CD14-positive monocyte (primary cell): Measurements from ENCODE around the gene FGFR2. TPM values are rescaled to one million over a fixed set of nuclear protein-coding genes. Genes with fewer than 3 reads are reported as not detected.

Experiments
- DNase-seq, 3 donors: peaks; one replicate each; pipeline ENCODE4 v3.0.0-alpha.2; 2011 to 2022
- H2AFZ ChIP-seq: 2 replicates; pipeline ENCODE4 v1.6.0; 2012; ENCODE audit warnings: mild to moderate bottlenecking, low read depth, low read length, inconsistent platforms; ENCODE audit not compliant: insufficient read depth, poor library complexity, severe bottlenecking
- H3K27ac ChIP-seq, 2 donors: 1 replicate in 1 of 2; 2 replicates in 1 of 2; pipeline ENCODE4 v1.5.1; 2012 to 2013; ENCODE audit warnings: low read length in 2 of 2, control low read depth in 1 of 2, inconsistent platforms in 1 of 2, low read depth in 1 of 2, mild to moderate bottlenecking in 1 of 2
- H3K27me3 ChIP-seq, 2 donors: one replicate each; pipeline versions ENCODE4 v1.6.0 to v1.6.1; 2011 to 2013; ENCODE audit warnings: low read length in 2 of 2; ENCODE audit not compliant: control insufficient read depth in 2 of 2, insufficient read depth in 2 of 2
- H3K36me3 ChIP-seq, 2 donors: replicated peaks in 1 of 2; 1 replicate in 1 of 2; 2 replicates in 1 of 2; pipeline versions ENCODE4 v1.5.1 to v1.6.1; 2012 to 2013; ENCODE audit warnings: low read length in 2 of 2, control low read depth in 1 of 2, inconsistent platforms in 1 of 2, mild to moderate bottlenecking in 1 of 2; ENCODE audit not compliant: insufficient read depth in 2 of 2, control insufficient read depth in 1 of 2
- H3K4me1 ChIP-seq, 2 donors: 1 replicate in 1 of 2; 2 replicates in 1 of 2; pipeline versions ENCODE4 v1.5.1 to v1.6.1; 2012 to 2013; ENCODE audit warnings: low read length in 2 of 2, control low read depth in 1 of 2, inconsistent platforms in 1 of 2, mild to moderate bottlenecking in 1 of 2, moderate library complexity in 1 of 2; ENCODE audit not compliant: insufficient read depth in 2 of 2, control insufficient read depth in 1 of 2
- H3K4me2 ChIP-seq: replicated peaks from 2 replicates; pipeline ENCODE3; 2012; ENCODE audit warnings: low read length, moderate library complexity, mild to moderate bottlenecking; ENCODE audit not compliant: poor library complexity, severe bottlenecking; ENCODE audit errors: extremely low read depth
- H3K4me3 ChIP-seq, 3 experiments: fragments of 200-600 bp in 1 of 3; sonication (generic) in 1 of 3; replicated peaks in 1 of 3; 1 replicate in 2 of 3; 2 replicates in 1 of 3; pipeline ENCODE4 v1.5.1; 2011 to 2013; ENCODE audit warnings: low read length in 3 of 3, mild to moderate bottlenecking in 3 of 3, control low read depth in 2 of 3, low read depth in 2 of 3, inconsistent platforms in 1 of 3, moderate library complexity in 1 of 3
- H3K79me2 ChIP-seq: 2 replicates; pipeline ENCODE4 v1.6.0; 2012; ENCODE audit warnings: mild to moderate bottlenecking, control low read depth, inconsistent platforms, low read length, moderate library complexity; ENCODE audit not compliant: insufficient read depth
- H3K9ac ChIP-seq: 2 replicates; pipeline ENCODE4 v1.6.0; 2017; ENCODE audit warnings: low read length, mild to moderate bottlenecking; ENCODE audit not compliant: insufficient read depth, poor library complexity, severe bottlenecking
- H3K9me3 ChIP-seq, 2 donors: replicated peaks in 1 of 2; 1 replicate in 1 of 2; 2 replicates in 1 of 2; pipeline versions ENCODE4 v1.5.1 to v1.6.1; 2012 to 2013; ENCODE audit warnings: low read length in 2 of 2, control low read depth in 1 of 2; ENCODE audit not compliant: control insufficient read depth in 1 of 2, insufficient read depth in 1 of 2
- H4K20me1 ChIP-seq: 2 replicates; pipeline ENCODE4 v1.6.0; 2012; ENCODE audit warnings: mild to moderate bottlenecking, low read length, control low read depth, moderate library complexity; ENCODE audit not compliant: insufficient read depth
- H3K27ac Mint-ChIP-seq, 7 donors: one replicate each; pipeline ENCODE4 v1.8.0; 2020; ENCODE audit warnings: mild to moderate bottlenecking in 7 of 7, mixed read lengths in 7 of 7, moderate library complexity in 6 of 7, inconsistent platforms in 2 of 7
- H3K27me3 Mint-ChIP-seq, 3 donors: one replicate each; pipeline ENCODE4 v1.8.0; 2021 to 2022; ENCODE audit warnings: low read depth in 3 of 3, mild to moderate bottlenecking in 3 of 3, mixed read lengths in 3 of 3, moderate library complexity in 3 of 3, inconsistent platforms in 1 of 3
- H3K36me3 Mint-ChIP-seq, 2 donors: one replicate each; pipeline ENCODE4 v1.8.0; 2020; ENCODE audit warnings: mixed read lengths in 2 of 2, inconsistent platforms in 1 of 2, mild to moderate bottlenecking in 1 of 2
- H3K4me1 Mint-ChIP-seq: one replicate; pipeline ENCODE4 v1.8.0; 2020; ENCODE audit warnings: mild to moderate bottlenecking, mixed read lengths
- H3K4me3 Mint-ChIP-seq, 2 donors: one replicate each; pipeline ENCODE4 v1.8.0; 2020; ENCODE audit warnings: mild to moderate bottlenecking in 2 of 2, mixed read lengths in 2 of 2, moderate library complexity in 1 of 2
- H3K9me3 Mint-ChIP-seq, 7 donors: one replicate each; pipeline ENCODE4 v1.8.0; 2020 to 2022; ENCODE audit warnings: mixed read lengths in 7 of 7, mild to moderate bottlenecking in 6 of 7, moderate library complexity in 6 of 7, inconsistent platforms in 2 of 7
- CTCF ChIP-seq: fragments of 200-600 bp; IDR thresholded peaks from one replicate; pipeline ENCODE4 v1.8.0; 2022; ENCODE audit warnings: antibody characterized with exemption, mild to moderate bottlenecking
- whole genome bisulfite sequencing: methylation state at CpG from one replicate; pipeline ENCODE4 v1.1.5; 2013; ENCODE audit warnings: missing lambda C conversion rate; ENCODE audit not compliant: insufficient coverage; 5-methylcytosine and 5-hydroxymethylcytosine counted together
- intact Hi-C, 2 donors: fragments of 100-400 bp; cut with micrococcal nuclease; formaldehyde crosslinking; loops; one replicate each; pipeline versions ENCODE4 v1.15.0 to v1.15.1; 2023
- polyA minus RNA-seq: library from RNA; depleted of rRNA, polyadenylated mRNA; stranded (reverse); fragments of >200 nt; gene quantifications from 2 replicates; pipeline ENCODE4 v1.2.3, GENCODE V29; 2012
- polyA plus RNA-seq, 3 donors: library from polyadenylated mRNA; depleted of rRNA in 1 of 3; unstranded in 2 of 3; stranded (reverse) in 1 of 3; fragments of 300-500 nt in 2 of 3; fragments of >200 nt in 1 of 3; fragmentation: Illumina TruSeq in 2 of 3; gene quantifications; 1 replicate in 2 of 3; 2 replicates in 1 of 3; pipeline ENCODE4 v1.2.3, GENCODE V29; 2012 to 2021
- total RNA-seq, 12 experiments: library from RNA in 1 of 12; stranded (reverse) in 1 of 12; fragments of 120-200 nt in 1 of 12; gene quantifications; one replicate each; pipeline ENCODE4 v1.2.4 and lab custom pipeline; 2013 to 2026; ENCODE audit warnings: mixed read lengths in 6 of 12, inconsistent platforms in 1 of 12

FGFR2 gene
- total RNA-seq (2013) = 0.10 TPM
- polyA plus RNA-seq (not detected), polyA minus RNA-seq (not detected in 2 replicates), total RNA-seq (lab: John Stamatoyannopoulos, UW) (0 to 4.7 (median 0.17) reads per million in 11 experiments)

DNA sequence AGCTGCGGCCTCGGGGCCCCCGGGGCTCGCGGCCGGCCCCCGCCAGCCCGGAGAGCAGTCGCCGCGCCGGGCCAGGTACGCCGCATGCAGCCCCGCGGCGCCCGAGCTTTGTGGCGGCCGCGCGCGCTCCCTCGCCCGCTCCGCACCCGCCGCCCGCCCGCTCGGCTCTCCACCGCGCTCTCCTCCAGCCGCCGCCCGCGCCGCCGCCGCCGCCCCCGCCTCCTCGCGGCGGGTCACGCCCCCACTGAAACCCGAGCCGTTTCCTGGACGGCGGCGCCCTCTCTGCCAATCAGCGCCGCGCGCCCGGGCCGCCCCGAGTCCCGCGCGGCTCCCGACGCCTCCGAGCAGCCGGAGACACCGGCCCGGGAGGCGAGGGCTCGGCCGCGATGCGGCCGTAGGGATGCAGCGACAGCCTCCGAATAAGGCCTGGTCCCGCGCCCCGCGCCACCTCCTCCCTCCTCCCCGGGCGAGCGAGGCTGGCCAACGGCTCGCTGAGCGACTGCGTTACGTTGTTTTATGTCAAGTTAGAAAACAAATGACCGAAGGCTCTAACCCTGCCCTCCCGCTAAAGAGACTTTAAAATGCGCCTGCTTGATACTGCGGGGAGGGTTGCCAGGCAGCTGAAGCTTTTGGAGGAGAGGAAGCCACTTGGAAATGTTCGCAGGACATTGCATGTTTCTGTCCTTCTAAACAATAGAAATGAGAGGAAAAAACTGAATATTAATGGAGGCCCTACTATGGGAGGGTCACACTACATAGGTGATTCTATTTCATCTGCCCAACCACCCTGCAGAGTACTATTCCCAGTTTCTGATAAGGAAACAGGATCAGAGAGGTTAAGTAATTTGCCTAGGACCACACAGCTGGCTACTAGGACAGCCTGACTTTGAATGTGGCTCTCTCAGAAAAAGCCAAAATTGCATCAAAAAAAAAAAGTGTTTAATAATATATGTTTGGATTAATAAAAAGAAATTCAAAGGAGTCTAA is at the start of gene FGFR2:
Gene FGFR2, minus strand, starts transcription at position 182 of the 987 bp plus-strand sequence. CDS start 4,627 bp downstream, outside the sequence.
- Histone ChIP-seq H3K9ac (no peak within 1 kb of the TSS), H3K36me3 (no peaks in the 10 kb centered on the region), H3K27me3 (peaks cover 44 to 72% of the 10 kb centered on the region in 2 donors), H3K4me3 (no peak within 1 kb of the TSS), H3K4me2 (peak within 1 kb of the TSS; percentile 34), H2AFZ (no peak within 1 kb of the TSS), H3K9me3 (peaks cover 0 to 28% of the 10 kb centered on the region in 2 donors), H3K27ac (no peak within 1 kb of the TSS), H3K4me1 (no peaks in the 10 kb centered on the region), H3K79me2 (no peaks in the 10 kb centered on the region), H4K20me1 (no peaks in the 10 kb centered on the region)
- under 1% methylated on average over 78 of the region's 92 CpGs for WGBS
- Mint-ChIP-seq H3K4me1 (peaks cover 3% of the 10 kb centered on the region), H3K9me3 (peaks cover 0 to 13% (median 5%) of the 10 kb centered on the region in 7 donors), H3K36me3 (peaks cover 3 to 4% of the 10 kb centered on the region in 2 donors), H3K27ac (no peak within 1 kb of the TSS), H3K4me3 (peak within 1 kb of the TSS in 1 of 2 donors; percentile 80), H3K27me3 (peaks cover 69 to 89% (median 70%) of the 10 kb centered on the region in 3 donors)
- TF ChIP-seq CTCF = no peak
- DNase-seq = no peak
- intact Hi-C loops = no loop called here

DNA sequence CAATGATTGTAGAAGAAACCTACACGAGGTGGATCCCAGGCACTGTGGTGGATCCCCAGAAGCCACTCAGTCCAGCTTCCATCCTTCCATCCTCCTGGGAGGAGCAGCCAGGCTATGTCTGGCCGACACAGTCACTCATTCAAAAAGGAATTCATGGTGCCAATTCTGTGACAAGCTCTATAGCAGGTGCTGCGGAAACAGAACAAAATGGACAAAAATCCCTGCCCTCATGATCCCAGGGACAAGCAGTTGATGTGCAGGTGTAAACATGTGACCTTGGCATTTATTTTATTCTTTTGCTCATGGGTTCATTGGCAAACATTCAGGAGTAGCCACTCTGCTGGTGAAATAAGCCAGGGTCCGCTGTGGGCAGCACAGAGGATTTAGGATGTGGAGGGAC is 49.2 kb upstream of the FGFR2 start:
- Histone ChIP-seq H3K4me2 (no peak overlapping the region), H3K79me2 (no peaks in the 10 kb centered on the region), H3K9me3 (no peaks in the 10 kb centered on the region), H3K9ac (no peak overlapping the region), H3K4me3 (no peak overlapping the region), H4K20me1 (no peaks in the 10 kb centered on the region), H3K27me3 (no peaks in the 10 kb centered on the region), H3K27ac (no peak overlapping the region), H2AFZ (no peak overlapping the region), H3K4me1 (no peaks in the 10 kb centered on the region), H3K36me3 (no peaks in the 10 kb centered on the region)
- no peak for DNase-seq
- 88% methylated on average over 4 of the region's 4 CpGs for WGBS
- H3K4me3 Mint-ChIP-seq = no peak overlapping the region
- peaks cover 2 to 16% (median 6%) of the 10 kb centered on the region in 7 donors for H3K9me3 Mint-ChIP-seq
- no peaks in the 10 kb centered on the region for H3K4me1 Mint-ChIP-seq
- intact Hi-C loops = no loop called here
- H3K27ac Mint-ChIP-seq = no peak overlapping the region
- no peaks in the 10 kb centered on the region for H3K36me3 Mint-ChIP-seq
- no peak for TF ChIP-seq CTCF
- peaks cover 1 to 6% (median 3%) of the 10 kb centered on the region in 3 donors for H3K27me3 Mint-ChIP-seq
